ENCODE measurements around the gene KCNIP2. TPM values are rescaled to one million over a fixed set of nuclear protein-coding genes. Genes with fewer than 3 reads are reported as not detected.

The KCNIP2 gene
- total RNA-seq, 1 donor from 2014 or later: 2.2 TPM

DNA sequence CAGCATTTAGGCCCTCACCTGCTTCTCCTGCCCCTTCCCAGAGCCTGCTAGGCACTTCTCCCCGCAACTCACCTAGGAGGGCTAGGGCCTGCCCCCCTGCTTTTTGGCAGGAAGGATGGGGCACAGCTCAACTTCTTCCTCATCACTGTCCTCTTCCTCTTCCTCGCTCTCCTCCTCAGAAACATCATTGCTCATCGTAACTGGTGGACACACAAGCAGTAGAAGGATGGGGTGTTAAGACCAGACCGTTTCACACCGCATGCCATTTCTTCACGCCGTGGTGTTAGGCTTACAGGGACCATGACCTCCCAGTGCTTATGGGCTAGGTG lies 62.0 kb downstream of the KCNIP2 start:
- peaks cover 50% of the 10 kb centered on the region for H3K27me3 Mint-ChIP-seq (ENCODE audit: low read depth)

DNA sequence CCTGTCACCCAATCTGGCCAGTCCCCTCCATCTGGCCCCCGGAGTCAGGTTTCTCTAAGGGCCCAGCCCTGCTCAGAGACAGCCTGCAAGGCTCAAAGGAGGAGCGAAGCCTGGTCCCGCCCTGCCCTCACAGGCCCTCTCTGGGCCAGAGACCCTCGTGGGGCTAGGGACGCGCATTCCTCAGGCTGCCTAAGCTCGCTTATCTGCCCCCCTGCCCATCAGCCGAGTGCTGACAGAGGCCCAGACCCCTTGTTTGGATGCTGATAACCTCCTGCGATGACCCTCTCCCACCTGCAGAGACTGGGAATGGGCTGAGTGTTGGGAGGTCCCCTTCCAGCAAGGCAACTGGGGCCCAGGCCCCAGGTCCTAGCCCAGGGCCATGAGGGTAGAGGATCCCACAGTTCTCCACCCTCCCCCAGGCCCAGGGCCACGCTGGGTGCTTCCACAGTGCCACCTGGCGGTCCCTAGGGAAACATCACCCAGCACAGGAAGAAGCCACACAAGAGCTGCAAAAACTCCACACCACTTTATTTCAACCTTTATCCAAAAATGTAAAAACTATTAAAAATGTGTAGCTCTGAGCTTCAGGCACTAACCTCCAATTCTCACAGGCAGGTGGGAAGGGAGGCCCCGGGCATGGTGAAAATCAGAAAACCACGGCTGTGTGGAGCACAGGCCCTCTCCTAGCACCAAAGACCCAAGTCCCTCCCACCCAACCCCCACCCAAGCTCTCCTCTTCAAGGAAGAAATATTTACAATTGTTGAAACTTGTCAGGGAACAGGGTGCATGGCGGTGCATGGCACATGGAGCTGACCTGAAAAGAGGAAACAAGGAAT lies 62.6 kb downstream of the KCNIP2 start:
- Mint-ChIP-seq H3K27ac (ENCODE audit: unreplicated experiment) (no peak overlapping the region), H3K4me1 (peaks cover 46% of the 10 kb centered on the region), H3K36me3 (ENCODE audit: low read depth) (peaks cover 9% of the 10 kb centered on the region), H3K4me3 (peak overlapping the region; percentile 87), H3K27me3 (ENCODE audit: low read depth) (peaks cover 52% of the 10 kb centered on the region), H3K9me3 (no peaks in the 10 kb centered on the region)
- TF ChIP-seq, protein P1, sequence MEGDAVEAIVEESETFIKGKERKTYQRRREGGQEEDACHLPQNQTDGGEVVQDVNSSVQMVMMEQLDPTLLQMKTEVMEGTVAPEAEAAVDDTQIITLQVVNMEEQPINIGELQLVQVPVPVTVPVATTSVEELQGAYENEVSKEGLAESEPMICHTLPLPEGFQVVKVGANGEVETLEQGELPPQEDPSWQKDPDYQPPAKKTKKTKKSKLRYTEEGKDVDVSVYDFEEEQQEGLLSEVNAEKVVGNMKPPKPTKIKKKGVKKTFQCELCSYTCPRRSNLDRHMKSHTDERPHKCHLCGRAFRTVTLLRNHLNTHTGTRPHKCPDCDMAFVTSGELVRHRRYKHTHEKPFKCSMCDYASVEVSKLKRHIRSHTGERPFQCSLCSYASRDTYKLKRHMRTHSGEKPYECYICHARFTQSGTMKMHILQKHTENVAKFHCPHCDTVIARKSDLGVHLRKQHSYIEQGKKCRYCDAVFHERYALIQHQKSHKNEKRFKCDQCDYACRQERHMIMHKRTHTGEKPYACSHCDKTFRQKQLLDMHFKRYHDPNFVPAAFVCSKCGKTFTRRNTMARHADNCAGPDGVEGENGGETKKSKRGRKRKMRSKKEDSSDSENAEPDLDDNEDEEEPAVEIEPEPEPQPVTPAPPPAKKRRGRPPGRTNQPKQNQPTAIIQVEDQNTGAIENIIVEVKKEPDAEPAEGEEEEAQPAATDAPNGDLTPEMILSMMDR (conservative IDR thresholded peaks at IDR 0.05): peak; percentile 92
- DNase-seq (ENCODE audit: low read depth, low spot score): peak; percentile 70

More for the DNA sequence above, 62.0 kb downstream of the KCNIP2 start:
- DNase-seq (ENCODE audit: low read depth, low spot score): no peak
- peak overlapping the region; percentile 97 for H3K4me3 Mint-ChIP-seq
- H3K36me3 Mint-ChIP-seq (ENCODE audit: low read depth): peaks cover 9% of the 10 kb centered on the region
- TF ChIP-seq, protein P1 (conservative IDR thresholded peaks at IDR 0.05): no peak
- H3K4me1 Mint-ChIP-seq: peaks cover 46% of the 10 kb centered on the region
- H3K9me3 Mint-ChIP-seq: no peaks in the 10 kb centered on the region
- H3K27ac Mint-ChIP-seq (ENCODE audit: unreplicated experiment): no peak overlapping the region

DNA sequence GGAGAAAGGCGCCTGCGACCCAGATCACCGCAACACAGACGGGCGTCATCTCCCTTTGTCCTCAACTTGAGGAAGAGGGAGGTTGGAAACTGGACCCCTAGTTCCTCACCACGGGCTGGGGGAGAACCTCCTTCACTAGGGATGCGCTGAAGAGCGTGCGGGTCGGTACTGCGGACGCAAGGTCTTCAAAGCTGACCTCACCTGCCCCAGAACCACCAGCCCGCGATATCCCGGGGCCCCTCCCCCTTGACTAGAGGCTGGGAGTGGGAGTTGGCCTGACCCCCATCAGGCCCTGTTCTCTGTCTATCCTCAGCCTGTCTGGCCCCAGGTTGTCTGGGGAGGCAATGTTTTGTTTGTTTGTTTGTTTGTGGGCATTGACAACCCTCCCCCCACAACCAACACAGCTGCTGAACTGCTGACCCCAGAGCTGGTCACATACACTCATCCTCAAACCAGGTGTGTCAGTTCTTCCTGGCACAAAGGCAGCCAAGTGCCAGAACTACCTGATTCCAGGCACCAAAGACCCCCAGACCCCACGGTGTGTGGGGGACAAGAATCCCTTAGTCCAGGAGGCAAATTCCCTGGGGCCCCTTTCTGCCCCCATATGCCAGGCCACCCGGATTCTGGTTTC lies 63.3 kb downstream of the KCNIP2 start:
- peaks cover 46% of the 10 kb centered on the region for H3K4me1 Mint-ChIP-seq
- TF ChIP-seq, protein P1 (conservative IDR thresholded peaks at IDR 0.05): no peak
- H3K9me3 Mint-ChIP-seq: no peaks in the 10 kb centered on the region
- DNase-seq (ENCODE audit: low read depth, low spot score): no peak
- H3K4me3 Mint-ChIP-seq: peak overlapping the region; percentile 87
- peaks cover 55% of the 10 kb centered on the region for H3K27me3 Mint-ChIP-seq (ENCODE audit: low read depth)
- H3K27ac Mint-ChIP-seq (ENCODE audit: unreplicated experiment): no peak overlapping the region
- peaks cover 9% of the 10 kb centered on the region for H3K36me3 Mint-ChIP-seq (ENCODE audit: low read depth)

DNA sequence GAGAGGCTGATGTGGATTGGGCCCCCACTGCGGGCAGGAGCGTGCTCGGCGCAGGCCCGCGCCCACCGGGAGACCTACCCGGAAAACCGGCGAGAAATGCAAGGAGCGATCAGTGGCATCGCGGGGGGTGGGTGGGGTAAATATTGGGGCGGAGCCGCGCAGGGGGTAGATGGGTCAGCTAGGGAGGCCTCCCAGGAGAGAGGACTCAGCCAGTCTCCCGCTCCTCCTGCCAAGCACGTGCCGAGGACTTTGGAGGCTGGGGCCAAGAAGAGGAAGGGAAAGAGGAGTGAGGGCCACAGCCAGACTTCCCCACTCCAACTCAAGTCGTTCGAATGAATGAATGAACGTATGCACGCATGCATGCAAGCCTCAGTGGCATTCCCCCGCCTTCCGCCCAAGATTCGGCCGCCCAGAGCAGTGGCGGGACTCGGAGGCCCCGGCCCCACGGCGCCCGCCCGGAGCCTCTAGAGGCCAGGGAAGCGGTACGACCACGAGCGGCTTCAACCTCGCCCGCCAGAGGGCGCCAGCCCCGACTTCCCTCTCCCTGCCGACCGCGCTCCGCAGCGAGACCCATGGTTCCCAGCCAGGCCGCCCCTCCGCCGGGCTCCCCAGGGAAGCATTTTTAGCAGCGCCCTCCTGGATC lies 63.9 kb downstream of the KCNIP2 start:
- Mint-ChIP-seq H3K27me3 (ENCODE audit: low read depth) (peaks cover 61% of the 10 kb centered on the region), H3K36me3 (ENCODE audit: low read depth) (peaks cover 9% of the 10 kb centered on the region), H3K4me1 (peaks cover 44% of the 10 kb centered on the region), H3K9me3 (no peaks in the 10 kb centered on the region), H3K27ac (ENCODE audit: unreplicated experiment) (no peak overlapping the region), H3K4me3 (peak overlapping the region; percentile 89)
- peak; percentile 96 for DNase-seq (ENCODE audit: low read depth, low spot score)
- TF ChIP-seq, protein P1 (conservative IDR thresholded peaks at IDR 0.05): peak; percentile 90

DNA sequence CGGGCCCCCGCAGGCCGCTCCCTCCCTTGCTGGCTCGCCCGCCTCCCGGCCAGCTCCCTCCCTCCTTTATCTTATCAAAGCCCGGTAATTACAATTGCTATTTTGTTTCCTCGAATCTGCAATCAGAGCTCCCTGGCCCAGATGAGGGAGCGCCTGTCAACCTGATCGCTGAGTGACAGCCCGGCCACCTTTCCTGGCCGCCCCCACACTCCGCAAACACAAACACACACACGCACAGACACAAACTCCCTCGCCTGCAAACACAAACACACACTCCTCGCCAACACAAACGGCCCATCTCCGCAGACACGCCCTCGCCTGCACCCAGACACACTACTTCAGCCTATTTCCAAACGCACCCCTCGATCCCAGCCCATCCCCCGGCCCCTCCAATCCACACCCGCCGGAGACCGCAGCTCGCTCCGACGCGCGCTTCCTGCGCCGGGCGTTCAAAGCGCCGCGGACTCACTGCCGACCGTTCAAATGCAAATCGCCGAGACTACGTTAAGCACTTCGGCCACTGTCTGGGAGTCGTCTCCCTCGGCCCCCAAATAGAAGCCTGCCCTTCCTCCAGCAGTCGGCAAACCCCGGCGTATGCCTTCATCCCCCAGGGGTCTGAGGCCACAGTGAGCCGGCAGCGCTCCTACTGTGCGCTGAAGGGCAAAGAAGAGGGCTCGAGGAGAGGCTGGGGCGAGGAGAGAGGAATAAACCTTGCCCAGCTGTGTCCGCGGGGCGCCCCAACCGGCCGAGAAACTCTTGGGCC lies 64.6 kb downstream of the KCNIP2 start:
- peaks cover 68% of the 10 kb centered on the region for H3K27me3 Mint-ChIP-seq (ENCODE audit: low read depth)
- DNase-seq (ENCODE audit: low read depth, low spot score): peak; percentile 52
- peak overlapping the region; percentile 89 for H3K4me3 Mint-ChIP-seq
- TF ChIP-seq, protein P1 (conservative IDR thresholded peaks at IDR 0.05): no peak
- no peaks in the 10 kb centered on the region for H3K9me3 Mint-ChIP-seq
- peaks cover 37% of the 10 kb centered on the region for H3K4me1 Mint-ChIP-seq
- H3K36me3 Mint-ChIP-seq (ENCODE audit: low read depth): peaks cover 9% of the 10 kb centered on the region
- no peak overlapping the region for H3K27ac Mint-ChIP-seq (ENCODE audit: unreplicated experiment)

Data from neural crest cell (in vitro differentiated cells).